GM08714 (cell line): ENCODE results near the gene INSR.

ENCODE experiments used
- H3K4me3 ChIP-seq: fragments of 200-500 bp; sonication (Bioruptor generic); 2 replicates; pipeline ENCODE4 v1.5.1; 2014; ENCODE audit warnings: mild to moderate bottlenecking, low read length, inconsistent platforms
- ZNF274 ChIP-seq: IDR thresholded peaks from 2 replicates; pipeline ENCODE4 v1.6.1; 2012; ENCODE audit warnings: mild to moderate bottlenecking, low read depth, low read length

INSR gene

GRCh38 chr19:7293762-7294557 is at the start of gene INSR:
TSS of gene INSR (minus strand) at chr19:7294414. CDS start at chr19:7293891, 523 bp downstream.
- peak within 1 kb of the TSS; percentile 82 for H3K4me3 ChIP-seq
- no peak for TF ChIP-seq ZNF274

- no peak for TF ChIP-seq ZNF274
These were observed 47.9 kb upstream of the INSR start for GRCh38 chr19:7342143-7342542.

GRCh38 chr19:7340959-7341837 is 47.0 kb upstream of the INSR start:
- no peak for TF ChIP-seq ZNF274
- no peak overlapping the region for H3K4me3 ChIP-seq

More at GRCh38 chr19:7342143-7342542, 47.9 kb upstream of the INSR start:
- H3K4me3 ChIP-seq: no peak overlapping the region

- no peak for TF ChIP-seq ZNF274
- peak overlapping the region; percentile 1; the same call in 1 of the 2 replicates for H3K4me3 ChIP-seq
These were observed 43.4 kb upstream of the INSR start for GRCh38 chr19:7337380-7338194.

GRCh38 chr19:7336321-7336973 is 42.2 kb upstream of the INSR start:
- no peak for TF ChIP-seq ZNF274
- H3K4me3 ChIP-seq: no peak overlapping the region; the same call in 1 of the 2 replicates

- no peak for TF ChIP-seq ZNF274
These were observed 39.2 kb upstream of the INSR start for GRCh38 chr19:7333198-7334118.

GRCh38 chr19:7331446-7331845 is 37.2 kb upstream of the INSR start:
- H3K4me3 ChIP-seq: no peak overlapping the region
- TF ChIP-seq ZNF274: no peak

More at GRCh38 chr19:7333198-7334118, 39.2 kb upstream of the INSR start:
- no peak overlapping the region for H3K4me3 ChIP-seq

- no peak overlapping the region for H3K4me3 ChIP-seq
- no peak for TF ChIP-seq ZNF274
These were observed 34.4 kb upstream of the INSR start for GRCh38 chr19:7328647-7329046.

GRCh38 chr19:7327802-7328201 is 33.6 kb upstream of the INSR start:
- no peak overlapping the region for H3K4me3 ChIP-seq
- TF ChIP-seq ZNF274: no peak

GRCh38 chr19:7326105-7326877 is 32.1 kb upstream of the INSR start:
- TF ChIP-seq ZNF274: no peak
- H3K4me3 ChIP-seq: no peak overlapping the region

- TF ChIP-seq ZNF274: no peak
- H3K4me3 ChIP-seq: no peak overlapping the region
These were observed 24.0 kb upstream of the INSR start for GRCh38 chr19:7318176-7318575.

- H3K4me3 ChIP-seq: no peak overlapping the region
- TF ChIP-seq ZNF274: no peak
These were observed 18.6 kb upstream of the INSR start for GRCh38 chr19:7312816-7313215.
